HG02623 (cell line): ENCODE results near the gene PLET1.
"Not testable (repeated sequence)": the region's sequence is repeated elsewhere in the genome, so short reads cannot be mapped to it uniquely, and the experiment has no call there.

Experiments used
- ATAC-seq: cut with Tn5 transposase; IDR thresholded peaks from one replicate; pipeline ENCODE4 v1.9.1; 2021; ENCODE audit warnings: moderate library complexity; ENCODE audit not compliant: unreplicated experiment

Gene PLET1

DNA sequence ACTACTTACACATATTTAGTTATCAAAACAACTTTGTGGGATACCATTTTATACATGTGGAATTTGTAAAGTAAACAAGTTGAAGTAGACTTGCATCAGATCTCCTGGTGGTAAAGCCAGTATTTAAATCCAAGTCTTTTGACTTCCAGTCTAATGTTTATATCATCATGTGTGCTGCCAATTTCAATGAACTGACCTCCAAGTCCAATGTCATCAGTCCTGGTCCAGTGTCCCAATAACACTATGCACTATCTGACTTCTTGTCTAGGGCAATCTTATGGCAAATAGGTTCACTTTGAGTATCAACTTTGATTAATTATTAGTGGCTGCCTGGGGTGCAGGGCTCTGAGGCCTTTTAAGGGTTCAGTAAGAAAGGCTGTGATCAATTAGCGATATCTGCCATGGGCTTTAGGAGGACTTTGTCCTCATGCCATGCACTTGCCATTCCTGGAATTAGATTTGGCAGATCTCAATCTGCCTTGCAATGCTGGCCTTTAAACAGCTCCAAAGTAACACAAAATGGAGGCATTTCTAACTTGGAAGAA lies 44.0 kb downstream of the PLET1 start:
- no peak for ATAC-seq

DNA sequence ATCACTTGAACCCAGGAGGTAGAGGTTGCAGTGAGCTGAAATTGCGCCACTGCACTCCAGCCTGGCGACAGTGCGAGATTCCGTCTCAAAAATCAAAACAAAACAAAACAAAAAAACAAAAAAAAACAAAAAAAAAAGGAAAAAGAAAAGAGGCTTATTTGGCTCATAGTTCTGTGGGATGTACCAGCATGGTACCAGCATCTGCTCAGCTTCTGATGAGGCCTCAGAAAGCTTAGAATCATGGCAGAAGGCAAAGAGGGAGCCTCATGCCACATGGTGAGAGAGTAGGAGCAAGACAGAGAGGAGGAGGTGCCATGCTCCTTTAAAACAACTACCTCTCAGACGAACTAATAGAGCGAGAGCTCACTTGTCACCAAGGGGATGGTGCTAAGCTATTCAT lies 45.0 kb downstream of the PLET1 start:
- no peak for ATAC-seq

DNA sequence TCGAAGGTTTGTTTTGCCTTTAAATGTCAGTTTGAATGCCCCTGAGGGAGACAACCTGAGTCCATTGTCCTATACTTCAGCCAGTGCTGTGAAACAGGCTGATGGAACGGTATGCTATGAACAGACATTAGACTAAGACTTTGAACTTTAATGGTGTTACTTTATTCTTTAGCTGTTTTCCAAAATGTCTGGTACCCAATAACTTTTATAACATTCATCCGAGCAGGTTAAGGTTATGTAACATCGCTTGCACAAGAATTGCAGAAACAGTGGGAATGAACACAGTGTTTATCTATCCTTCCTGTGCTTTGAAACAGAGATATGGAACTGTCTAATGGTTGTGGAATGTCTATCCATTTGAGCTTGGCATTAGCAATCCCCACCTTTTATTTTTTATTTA lies 46.9 kb downstream of the PLET1 start:
- ATAC-seq = no peak

DNA sequence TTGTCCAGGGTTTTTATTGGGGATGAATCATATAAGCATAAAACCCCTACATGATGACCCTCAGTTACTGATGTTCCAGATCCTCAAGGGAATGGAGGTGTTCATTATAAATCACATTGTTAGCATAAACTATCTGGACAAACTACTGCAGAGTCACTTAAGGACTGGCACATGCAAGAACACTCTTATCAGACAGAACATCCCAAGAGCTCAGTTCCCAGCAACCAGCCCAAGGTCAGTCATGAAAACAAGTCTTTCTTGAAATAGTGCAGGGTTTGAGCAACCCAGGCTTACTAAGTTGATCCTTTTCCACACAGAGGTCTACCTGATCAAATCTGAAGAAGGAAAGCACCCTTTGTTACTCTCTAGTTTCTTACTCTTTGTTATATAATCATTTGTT lies 48.0 kb downstream of the PLET1 start:
- ATAC-seq = no peak

DNA sequence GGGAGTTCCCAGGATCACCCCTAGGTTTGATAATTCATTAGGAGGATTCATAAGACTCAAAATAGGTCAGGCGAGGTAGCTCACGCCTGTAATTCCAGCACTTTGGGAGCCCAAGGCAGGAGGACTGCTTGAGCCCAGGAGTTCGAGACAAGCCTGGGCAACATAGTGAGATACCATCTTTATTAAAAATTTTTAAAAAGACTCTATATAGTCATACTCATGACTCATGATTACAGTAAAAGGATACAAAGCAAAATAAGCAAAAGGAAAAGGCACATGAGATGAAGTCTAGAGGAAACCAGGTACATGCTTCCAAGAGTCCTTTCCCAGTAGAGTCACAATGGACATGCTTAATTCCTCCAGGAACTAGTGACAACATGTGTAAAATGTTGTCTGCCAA lies 48.4 kb downstream of the PLET1 start:
- ATAC-seq = no peak

DNA sequence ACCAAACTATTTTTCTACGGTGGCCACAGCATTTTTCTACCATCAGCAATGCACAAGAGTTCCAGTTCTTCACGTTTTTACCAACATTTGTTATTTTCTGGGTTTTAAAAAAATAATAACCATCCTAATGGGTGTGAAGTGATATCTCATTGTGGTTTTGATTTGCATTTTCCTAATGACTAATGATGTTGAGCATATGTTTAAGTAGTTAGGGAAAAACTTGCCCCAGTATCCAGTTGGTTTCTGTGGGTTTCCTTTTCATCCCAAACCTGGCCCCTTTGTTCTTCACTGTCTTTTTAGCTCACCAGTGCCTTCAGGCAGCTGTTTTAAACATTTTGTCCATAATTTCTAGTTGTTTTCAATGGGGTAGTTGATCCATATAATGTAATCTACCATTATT lies 49.1 kb downstream of the PLET1 start:
- peak; percentile 47 for ATAC-seq

DNA sequence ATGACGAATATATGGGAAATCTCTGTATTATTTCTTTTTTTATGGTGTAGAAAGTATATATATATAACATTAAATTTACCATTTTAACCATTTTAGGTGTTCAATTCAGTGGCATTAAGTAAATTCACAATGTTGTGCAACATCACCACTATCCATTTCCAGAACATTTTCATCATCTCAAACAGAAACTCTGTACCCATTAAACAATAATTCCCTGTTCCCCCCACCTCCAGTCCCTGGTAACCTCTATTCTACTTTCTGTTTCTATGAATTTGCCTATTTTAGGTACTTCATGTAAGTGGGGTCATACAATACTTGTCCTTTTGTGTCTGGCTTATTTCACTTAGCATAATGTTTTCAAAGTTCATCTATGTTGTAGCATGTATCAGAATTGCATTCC lies 49.8 kb downstream of the PLET1 start:
- no peak for ATAC-seq

DNA sequence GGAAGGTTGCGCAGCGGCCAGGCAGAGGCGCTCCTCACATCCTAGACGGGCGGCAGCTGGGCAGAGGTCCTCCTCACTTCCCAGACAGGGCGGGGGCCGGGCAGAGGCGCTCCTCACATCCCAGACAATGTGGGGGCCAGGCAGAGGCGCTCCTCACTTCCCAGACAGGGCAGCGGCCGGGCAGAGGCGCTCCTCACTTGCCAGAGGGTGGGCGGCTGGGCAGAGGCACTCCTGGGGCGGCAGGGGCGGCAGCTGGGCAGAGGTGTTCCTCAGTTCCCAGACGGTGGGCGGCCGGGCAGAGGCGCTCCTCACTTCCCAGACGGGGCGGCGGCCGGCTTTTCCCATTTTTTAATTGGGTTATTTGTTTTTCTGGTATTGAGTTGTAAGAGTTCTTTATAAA lies 54.6 kb downstream of the PLET1 start:
- no peak for ATAC-seq

DNA sequence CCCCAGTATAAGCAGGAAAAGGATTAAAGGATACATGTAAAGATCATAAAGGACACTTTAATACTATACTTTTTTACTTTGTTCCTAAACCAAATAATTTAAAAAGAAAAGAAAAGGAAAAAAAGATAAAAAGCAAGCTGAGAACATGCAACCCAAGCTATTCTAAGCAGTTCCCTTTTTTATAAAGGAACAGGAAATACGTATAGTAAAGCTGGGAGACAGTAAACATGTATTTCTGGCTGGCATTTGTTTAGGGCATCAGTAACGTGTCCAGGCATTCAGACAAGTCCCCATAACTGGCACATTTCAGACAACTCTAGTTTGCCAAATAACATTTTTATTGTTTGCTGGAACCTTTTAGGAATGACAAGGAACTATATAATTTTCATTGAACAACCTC lies 60.4 kb downstream of the PLET1 start:
- no peak for ATAC-seq

DNA sequence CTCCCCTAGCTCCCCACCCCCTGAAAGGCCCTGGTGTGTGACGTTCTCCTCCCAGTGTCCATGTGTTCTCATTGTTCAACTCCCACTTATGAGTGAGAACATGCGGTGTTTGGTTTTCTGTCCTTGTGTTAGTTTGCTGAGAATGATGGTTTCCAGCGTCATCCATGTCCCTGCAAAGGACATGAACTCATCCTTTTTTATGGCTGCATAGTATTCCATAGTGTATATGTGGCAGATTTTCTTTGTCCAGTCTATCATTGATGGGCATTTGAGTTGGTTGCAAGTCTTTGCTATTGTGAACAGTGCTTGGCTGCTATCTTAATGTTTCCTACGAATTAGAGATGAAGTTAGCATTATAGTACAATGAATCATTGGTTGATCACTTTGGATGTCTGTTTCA lies 61.6 kb downstream of the PLET1 start:
- ATAC-seq = not testable (repeated sequence)
